Body of pancreas (tissue), 4 donors: Measurements from ENCODE around the gene SLC50A1. TPM values are rescaled to one million over a fixed set of nuclear protein-coding genes. Genes with fewer than 3 reads are reported as not detected.

Source experiments
- ATAC-seq: fragments of 150-250 bp; one replicate; pipeline ENCODE4 v1.9.1; 2016
- DNase-seq, 4 donors: peaks; one replicate each; pipeline ENCODE4 v3.0.0-alpha.2; 2019
- H3K27ac ChIP-seq, 4 donors: fragments of 200-600 bp; sonication (generic); 1 replicate in 3 of 4; 2 replicates in 1 of 4; pipeline versions ENCODE4 v1.5.1 to v1.6.1; 2016 to 2019; ENCODE audit warnings: mild to moderate bottlenecking in 1 of 4, mixed read lengths in 1 of 4, moderate library complexity in 1 of 4
- H3K27me3 ChIP-seq, 2 donors: fragments of 200-600 bp; sonication (generic); one replicate each; pipeline ENCODE4 v1.6.0; 2016; ENCODE audit warnings: mild to moderate bottlenecking in 1 of 2
- H3K36me3 ChIP-seq, 2 donors: fragments of 200-600 bp; sonication (generic); replicated peaks in 1 of 2; 2 replicates each; pipeline ENCODE4 v1.5.1; 2016; ENCODE audit warnings: low read depth in 2 of 2; ENCODE audit not compliant: insufficient read depth in 1 of 2
- H3K4me1 ChIP-seq: fragments of 200-600 bp; sonication (generic); one replicate; pipeline ENCODE4 v1.6.0; 2016
- H3K4me3 ChIP-seq, 2 donors: fragments of 200-600 bp; sonication (generic); 1 replicate in 1 of 2; 2 replicates in 1 of 2; pipeline ENCODE4 v1.5.1; 2016 to 2019
- H3K9me3 ChIP-seq, 3 donors: fragments of 200-600 bp; sonication (generic); 1 replicate in 2 of 3; 2 replicates in 1 of 3; pipeline ENCODE4 v1.5.1; 2016
- CTCF ChIP-seq, 7 experiments: fragments of 450-650 bp in 4 of 7; fragments of 200-600 bp in 3 of 7; sonication (generic) in 3 of 7; IDR thresholded peaks; one replicate each; pipeline ENCODE4 v1.5.1; 2016 to 2019; ENCODE audit warnings: antibody characterized with exemption in 7 of 7
- POLR2A ChIP-seq, 3 donors: fragments of 450-650 bp; IDR thresholded peaks; one replicate each; pipeline ENCODE4 v1.6.1; 2016; ENCODE audit warnings: antibody characterized with exemption in 3 of 3, mild to moderate bottlenecking in 2 of 3
- WGBS, 2 donors: methylation state at CpG; one replicate each; pipeline ENCODE4 v1.1.5; 2017; 5-methylcytosine and 5-hydroxymethylcytosine counted together
- intact Hi-C: fragments of 100-400 bp; cut with DNase I; formaldehyde crosslinking; loops from one replicate; pipeline ENCODE4 v1.15.1; 2023
- total RNA-seq, 2 donors: library from RNA; depleted of rRNA; stranded (reverse); fragments of >200 nt; gene quantifications; one replicate each; pipeline ENCODE4 v1.1.0, GENCODE V29; 2016

Gene SLC50A1
- total RNA-seq, 2 donors from 2014 or later, result 13.7 to 25.7 TPM

- 57 to 66% methylated on average over 9 to 11 of the region's 11 CpGs for WGBS, 2 donors
- Histone ChIP-seq H3K9me3 (no peaks in the 10 kb centered on the region), H3K36me3 (no peaks in the 10 kb centered on the region), H3K4me3 (no peak overlapping the region), H3K4me1 (peaks cover 14% of the 10 kb centered on the region), H3K27me3 (no peaks in the 10 kb centered on the region), H3K27ac (peak overlapping the region in 3 of 4 donors; percentile 12 to 54 (median 22))
- ATAC-seq, result no peak
- TF ChIP-seq POLR2A (IDR thresholded peaks at IDR 0.05) (no peak), CTCF (IDR thresholded peaks at IDR 0.05) (no peak)
- intact Hi-C loops, result loop anchor here (10.0 kb wide), 1 partner anchor 47 kb away; no protein-coding TSS in a partner anchor
- peak in 2 of 4 donors; percentile 12 to 73 for DNase-seq
These were observed 41.7 kb downstream of the SLC50A1 start for GRCh38 chr1:155177192-155177917.

GRCh38 chr1:155177918-155178281 lies 42.2 kb downstream of the SLC50A1 start:
- Histone ChIP-seq H3K4me1 (peaks cover 11% of the 10 kb centered on the region), H3K27me3 (no peaks in the 10 kb centered on the region), H3K4me3 (no peak overlapping the region), H3K9me3 (no peaks in the 10 kb centered on the region), H3K36me3 (no peaks in the 10 kb centered on the region), H3K27ac (no peak overlapping the region)
- intact Hi-C loops, result loop anchor here (10.0 kb wide), 1 partner anchor 47 kb away; no protein-coding TSS in a partner anchor
- WGBS, 2 donors, result 94 to 100% methylated on average over 7 to 9 of the region's 9 CpGs
- ATAC-seq (no peak), DNase-seq (peak in 1 of 4 donors; percentile 12)
- TF ChIP-seq POLR2A (IDR thresholded peaks at IDR 0.05) (no peak), CTCF (IDR thresholded peaks at IDR 0.05) (no peak)

- DNase-seq (peak in 2 of 4 donors; percentile 10 to 24), ATAC-seq (no peak)
- TF ChIP-seq CTCF (IDR thresholded peaks at IDR 0.05), result no peak
- no peak for TF ChIP-seq POLR2A (IDR thresholded peaks at IDR 0.05)
- Histone ChIP-seq H3K4me3 (no peak overlapping the region), H3K27me3 (no peaks in the 10 kb centered on the region), H3K27ac (no peak overlapping the region), H3K9me3 (no peaks in the 10 kb centered on the region), H3K36me3 (no peaks in the 10 kb centered on the region), H3K4me1 (peaks cover 11% of the 10 kb centered on the region)
- 87 to 89% methylated on average over 21 to 30 of the region's 30 CpGs for WGBS, 2 donors
- intact Hi-C loops, result loop anchor here (10.0 kb wide), 1 partner anchor 46 kb away; no protein-coding TSS in a partner anchor
These were observed 42.9 kb downstream of the SLC50A1 start for GRCh38 chr1:155178441-155179111.

- ATAC-seq, result no peak
- DNase-seq, result peak in 2 of 4 donors; percentile 11 to 45
- no peaks in the 10 kb centered on the region for H3K36me3 ChIP-seq
- TF ChIP-seq CTCF (IDR thresholded peaks at IDR 0.05) (no peak), POLR2A (IDR thresholded peaks at IDR 0.05) (no peak)
- no peaks in the 10 kb centered on the region for H3K9me3 ChIP-seq
- H3K4me1 ChIP-seq, result peaks cover 16% of the 10 kb centered on the region
- intact Hi-C loops, result loop anchor here (10.0 kb wide), 1 partner anchor 45 kb away; no protein-coding TSS in a partner anchor
- no peak overlapping the region for H3K4me3 ChIP-seq
- WGBS, 2 donors, result 83 to 90% methylated on average over 18 to 31 of the region's 31 CpGs
- peak overlapping the region in 1 of 4 donors; percentile 25 for H3K27ac ChIP-seq
- H3K27me3 ChIP-seq, result no peaks in the 10 kb centered on the region
These were observed 43.7 kb downstream of the SLC50A1 start for GRCh38 chr1:155179112-155180031.
